ENCODE measurements around the gene DNM3.
A peak's percentile ranks its signal among the peaks of the same experiment; 100 is the strongest.

The DNM3 gene

GRCh38 chr1:172328266-172328665, 487.0 kb downstream of the DNM3 start:
- no peak for DNase-seq
- CTCF ChIA-PET: no interaction called here
- Mint-ChIP-seq H3K9me3 (peaks cover 6% of the 10 kb centered on the region), H3K27me3 (no peaks in the 10 kb centered on the region), H3K36me3 (peaks cover 2% of the 10 kb centered on the region), H3K27ac (no peak overlapping the region), H3K4me3 (no peak overlapping the region), H3K4me1 (no peaks in the 10 kb centered on the region)

DNA sequence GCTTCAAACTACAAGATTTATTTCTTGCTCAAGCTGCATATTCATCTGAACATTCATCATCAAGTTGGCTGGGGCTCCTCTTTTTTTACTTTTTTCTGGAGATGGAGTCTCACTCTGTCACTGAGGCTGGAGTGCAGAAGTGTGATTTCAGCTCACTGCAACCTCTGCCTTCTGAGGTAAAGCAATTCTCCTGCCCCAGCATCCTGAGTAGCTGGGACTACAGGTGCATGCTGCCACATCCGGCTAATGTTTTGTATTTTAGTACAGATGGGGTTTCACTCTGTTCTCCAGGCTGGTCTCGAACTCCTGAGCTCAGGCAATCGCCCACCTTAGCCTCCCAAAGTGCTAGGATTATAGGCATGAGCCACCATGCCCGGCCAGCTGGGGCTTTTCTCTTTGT, 490.9 kb downstream of the DNM3 start:
- Mint-ChIP-seq H3K4me3 (no peak overlapping the region), H3K4me1 (no peaks in the 10 kb centered on the region), H3K27me3 (no peaks in the 10 kb centered on the region), H3K36me3 (peaks cover 2% of the 10 kb centered on the region), H3K9me3 (peaks cover 6% of the 10 kb centered on the region), H3K27ac (no peak overlapping the region)
- no peak for DNase-seq
- CTCF ChIA-PET: no interaction called here

DNA sequence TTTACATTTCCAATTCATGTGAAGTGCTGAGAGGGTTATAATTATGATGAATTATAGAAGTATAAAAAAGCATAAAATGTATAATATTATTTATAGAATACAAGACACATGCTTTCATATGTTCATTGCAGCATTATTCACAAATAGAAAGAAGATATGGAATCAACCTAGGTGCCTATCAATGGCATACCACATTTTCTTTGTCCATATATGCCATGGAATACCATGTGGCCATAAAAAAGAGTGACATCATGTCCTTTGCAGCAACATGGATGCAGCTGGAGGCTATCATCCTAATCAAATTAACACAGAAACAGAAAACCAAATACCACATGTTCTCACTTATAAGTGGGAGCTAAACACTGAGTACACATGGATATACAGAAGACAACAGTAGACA, 494.1 kb downstream of the DNM3 start:
- no peak overlapping the region for H3K4me3 Mint-ChIP-seq
- CTCF ChIA-PET: no interaction called here

DNA sequence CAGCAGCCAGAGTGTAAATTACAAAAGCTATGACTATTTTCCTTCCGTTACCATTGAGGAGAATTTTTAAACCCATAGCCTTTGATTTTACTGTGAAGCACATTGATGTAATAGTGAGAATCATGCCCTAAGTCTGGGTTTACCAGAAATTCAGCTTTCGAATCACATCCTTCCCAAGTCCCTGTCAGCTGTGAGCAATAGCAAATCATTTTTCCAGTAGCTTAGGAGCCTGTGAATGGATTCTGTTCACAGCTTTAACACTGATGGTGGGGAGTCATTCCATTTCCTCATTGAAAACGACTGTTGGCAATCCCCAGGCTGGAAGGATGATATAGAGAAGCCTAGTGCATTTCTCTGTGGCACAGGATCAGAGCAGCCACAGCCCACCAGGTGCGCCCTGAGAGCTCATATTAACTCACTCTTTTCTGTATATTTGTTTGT, 497.0 kb downstream of the DNM3 start:
- Mint-ChIP-seq H3K27me3 (no peaks in the 10 kb centered on the region), H3K9me3 (no peaks in the 10 kb centered on the region), H3K36me3 (no peaks in the 10 kb centered on the region), H3K27ac (no peak overlapping the region), H3K4me3 (no peak overlapping the region), H3K4me1 (peaks cover 31% of the 10 kb centered on the region)
- CTCF ChIA-PET: interaction anchor here (1.0 to 2.6 kb wide), 8 partner anchors 16 to 90 kb away, joined by 3 to 15 read pairs (median 4); no protein-coding TSS in a partner anchor
- peak; percentile 24 for DNase-seq

More for the DNA sequence above, 494.1 kb downstream of the DNM3 start:
- Mint-ChIP-seq H3K9me3 (peaks cover 3% of the 10 kb centered on the region), H3K4me1 (peaks cover 21% of the 10 kb centered on the region), H3K36me3 (peaks cover 2% of the 10 kb centered on the region), H3K27me3 (no peaks in the 10 kb centered on the region), H3K27ac (no peak overlapping the region)
- no peak for DNase-seq

GRCh38 chr1:172339842-172340241, 498.5 kb downstream of the DNM3 start:
- DNase-seq: no peak
- Mint-ChIP-seq H3K36me3 (no peaks in the 10 kb centered on the region), H3K4me1 (peaks cover 42% of the 10 kb centered on the region), H3K27me3 (no peaks in the 10 kb centered on the region), H3K9me3 (no peaks in the 10 kb centered on the region), H3K27ac (no peak overlapping the region), H3K4me3 (no peak overlapping the region)
- CTCF ChIA-PET: interaction anchor here (0.8 to 2.6 kb wide), 3 partner anchors 19 to 59 kb away, joined by 3 to 15 read pairs (median 4); no protein-coding TSS in a partner anchor

DNA sequence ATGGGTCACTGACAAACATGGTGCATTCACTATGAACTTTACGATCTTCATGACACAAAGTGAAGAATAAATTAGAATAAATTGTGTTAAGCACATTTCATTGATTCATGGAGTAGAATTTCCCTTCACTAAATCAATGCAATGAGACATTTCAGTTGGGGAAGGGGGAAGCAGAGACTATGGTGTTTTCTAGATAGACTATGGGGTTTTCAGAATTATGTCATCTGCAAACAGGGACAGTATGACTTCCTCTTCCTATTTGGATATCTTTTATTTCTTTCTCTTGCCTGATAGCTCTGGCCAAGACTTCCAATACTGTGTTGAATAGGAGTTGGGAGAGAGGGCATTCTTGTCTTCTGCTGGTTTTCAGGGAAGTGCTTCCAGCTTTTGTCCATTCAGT, 499.2 kb downstream of the DNM3 start:
- DNase-seq: no peak
- H3K27ac Mint-ChIP-seq: no peak overlapping the region
- CTCF ChIA-PET: interaction anchor here (1.0 kb wide), 1 partner anchor 37 kb away, joined by 4 read pairs; no protein-coding TSS in a partner anchor
- no peaks in the 10 kb centered on the region for H3K36me3 Mint-ChIP-seq
- H3K4me1 Mint-ChIP-seq: peaks cover 44% of the 10 kb centered on the region
- no peaks in the 10 kb centered on the region for H3K27me3 Mint-ChIP-seq
- no peak overlapping the region for H3K4me3 Mint-ChIP-seq
- peaks cover under 1% of the 10 kb centered on the region for H3K9me3 Mint-ChIP-seq

GRCh38 chr1:172341697-172342096, 500.4 kb downstream of the DNM3 start:
- peaks cover 7% of the 10 kb centered on the region for H3K9me3 Mint-ChIP-seq
- no peaks in the 10 kb centered on the region for H3K27me3 Mint-ChIP-seq
- CTCF ChIA-PET: interaction anchor here (0.9 kb wide), 1 partner anchor 53 kb away, joined by 3 read pairs; no protein-coding TSS in a partner anchor
- H3K36me3 Mint-ChIP-seq: peaks cover 4% of the 10 kb centered on the region
- H3K27ac Mint-ChIP-seq: no peak overlapping the region
- H3K4me1 Mint-ChIP-seq: peaks cover 44% of the 10 kb centered on the region
- no peak overlapping the region for H3K4me3 Mint-ChIP-seq
- no peak for DNase-seq

DNA sequence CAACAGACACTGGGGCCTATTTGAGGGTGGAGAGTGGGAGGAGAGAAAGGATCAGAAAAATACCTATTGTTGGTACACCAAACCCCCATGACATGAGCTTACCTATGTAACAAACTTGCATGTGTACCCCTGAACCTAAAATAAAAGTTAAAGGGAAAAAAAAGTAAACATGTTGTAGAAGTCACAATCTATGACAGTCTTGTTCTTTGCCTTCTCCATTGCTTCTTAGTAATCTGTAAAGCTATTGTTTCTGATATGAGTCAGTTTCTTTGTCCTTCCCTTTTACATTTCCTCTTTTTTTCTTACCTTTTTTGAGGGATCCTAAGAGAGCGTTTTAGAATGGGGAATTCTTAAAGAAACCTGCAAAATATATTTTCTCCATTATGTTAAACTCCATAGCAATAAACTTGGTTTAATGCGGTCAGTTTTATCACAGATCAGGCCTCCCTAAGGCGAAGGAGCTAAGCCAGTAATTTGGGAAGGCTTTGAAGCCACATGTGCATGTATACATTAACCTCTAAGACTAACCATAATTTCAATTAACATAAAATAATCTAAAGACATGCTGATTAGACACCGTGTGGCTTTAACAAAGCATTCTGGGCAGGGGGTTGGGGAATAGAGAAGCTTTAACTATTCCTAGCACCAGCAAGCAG, 501.4 kb downstream of the DNM3 start:
- CTCF ChIA-PET: interaction anchor here (1.0 to 1.6 kb wide), 5 partner anchors 9 to 73 kb away, joined by 3 to 8 read pairs (median 4); no protein-coding TSS in a partner anchor
- DNase-seq: no peak
- Mint-ChIP-seq H3K4me1 (peaks cover 42% of the 10 kb centered on the region), H3K36me3 (peaks cover 4% of the 10 kb centered on the region), H3K27ac (no peak overlapping the region), H3K9me3 (peaks cover 15% of the 10 kb centered on the region), H3K4me3 (no peak overlapping the region), H3K27me3 (no peaks in the 10 kb centered on the region)

DNA sequence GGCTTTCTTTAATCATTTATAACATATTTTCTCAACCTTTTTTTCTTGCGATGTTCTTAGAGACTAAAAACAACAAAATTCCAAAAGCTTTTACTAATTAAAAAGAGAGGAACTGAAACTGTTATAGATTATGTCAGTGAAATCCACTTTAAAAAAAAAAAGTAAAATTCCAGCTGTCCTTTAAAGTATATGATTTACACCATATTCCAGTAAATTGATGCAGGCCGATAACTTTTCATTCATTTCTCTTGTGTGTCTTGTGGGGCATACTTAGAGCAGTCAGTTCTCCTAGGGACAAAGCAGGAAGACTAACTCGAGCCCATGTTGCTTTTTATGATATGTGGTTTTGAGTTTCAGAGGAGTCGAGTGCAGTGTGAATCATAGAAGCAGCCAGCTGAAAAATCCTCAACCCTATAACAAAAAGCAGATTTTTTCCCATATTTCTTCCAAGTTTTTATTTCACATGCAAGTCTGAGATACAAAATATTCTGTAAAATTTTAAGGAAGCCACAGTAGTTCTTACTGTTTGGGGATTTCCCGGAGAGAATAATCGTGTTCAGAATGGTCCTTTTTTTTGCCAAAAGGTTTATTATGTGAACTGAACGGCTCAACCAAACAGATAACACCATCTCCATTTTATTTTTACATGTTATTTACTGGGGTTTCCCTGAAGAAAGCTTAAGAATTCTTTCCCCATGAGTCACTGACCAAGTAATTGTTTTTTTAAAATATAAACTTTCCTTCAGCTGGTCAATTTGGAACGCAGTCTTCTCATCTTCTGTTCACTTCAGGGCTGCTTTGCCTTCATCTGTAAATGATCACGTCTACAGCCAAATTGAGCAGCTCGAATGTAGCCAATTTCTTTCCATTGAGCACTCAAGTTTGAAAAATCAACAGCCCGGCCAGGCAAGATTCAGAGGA, 502.2 kb downstream of the DNM3 start:
- no peak overlapping the region for H3K27ac Mint-ChIP-seq
- H3K4me1 Mint-ChIP-seq: peaks cover 35% of the 10 kb centered on the region
- H3K9me3 Mint-ChIP-seq: peaks cover 21% of the 10 kb centered on the region
- H3K4me3 Mint-ChIP-seq: no peak overlapping the region
- DNase-seq: no peak
- no peaks in the 10 kb centered on the region for H3K27me3 Mint-ChIP-seq
- peaks cover 4% of the 10 kb centered on the region for H3K36me3 Mint-ChIP-seq
- CTCF ChIA-PET: interaction anchor here (1.0 to 1.6 kb wide), 5 partner anchors 9 to 74 kb away, joined by 3 to 8 read pairs (median 4); no protein-coding TSS in a partner anchor

DNA sequence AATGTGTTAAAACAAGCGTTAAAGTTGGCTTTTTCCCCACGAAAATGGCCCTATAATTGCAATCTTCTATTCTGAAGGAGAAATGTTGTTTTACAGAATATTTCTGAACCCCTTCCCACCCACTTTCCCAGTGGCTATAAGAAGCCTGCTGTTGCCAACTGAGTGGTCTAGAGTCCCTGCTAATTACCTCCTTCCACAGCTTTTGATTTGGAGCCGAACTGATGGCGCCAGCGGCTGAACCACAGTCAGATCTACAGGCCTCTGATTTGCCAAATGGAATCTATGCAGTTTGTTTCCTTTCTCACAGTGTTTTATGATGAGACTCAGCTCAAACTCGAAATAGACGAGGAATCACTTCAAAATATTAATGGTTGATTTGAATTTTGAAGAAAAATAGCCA, 503.1 kb downstream of the DNM3 start:
- CTCF ChIA-PET: interaction anchor here (1.6 kb wide), 1 partner anchor 8 kb away, joined by 5 read pairs; no protein-coding TSS in a partner anchor
- Mint-ChIP-seq H3K4me1 (peaks cover 30% of the 10 kb centered on the region), H3K36me3 (peaks cover 4% of the 10 kb centered on the region), H3K4me3 (no peak overlapping the region), H3K27me3 (no peaks in the 10 kb centered on the region), H3K9me3 (peaks cover 21% of the 10 kb centered on the region), H3K27ac (no peak overlapping the region)
- no peak for DNase-seq

DNA sequence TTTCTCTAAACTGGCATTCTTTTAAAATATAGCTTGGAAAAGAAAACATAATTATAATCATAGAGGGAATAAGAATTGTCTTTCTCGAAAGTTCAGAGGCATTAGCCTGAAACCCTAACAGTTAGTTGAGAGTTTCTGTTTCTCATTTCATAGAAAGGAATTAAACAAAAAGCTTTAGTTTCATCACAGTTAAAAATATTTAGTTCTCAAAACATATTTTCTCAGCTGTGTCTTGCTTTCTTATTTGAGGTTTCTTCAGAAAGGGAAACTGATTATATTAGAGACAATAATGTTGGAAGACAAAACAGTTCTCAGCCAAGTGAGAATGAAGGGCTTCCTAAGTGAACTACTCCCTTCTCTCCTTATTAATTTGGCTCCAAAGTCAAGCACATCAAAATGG, 503.8 kb downstream of the DNM3 start:
- Mint-ChIP-seq H3K9me3 (peaks cover 21% of the 10 kb centered on the region), H3K4me3 (no peak overlapping the region), H3K27ac (no peak overlapping the region), H3K36me3 (peaks cover 4% of the 10 kb centered on the region), H3K27me3 (no peaks in the 10 kb centered on the region), H3K4me1 (peaks cover 24% of the 10 kb centered on the region)
- CTCF ChIA-PET: no interaction called here
- no peak for DNase-seq

DNA sequence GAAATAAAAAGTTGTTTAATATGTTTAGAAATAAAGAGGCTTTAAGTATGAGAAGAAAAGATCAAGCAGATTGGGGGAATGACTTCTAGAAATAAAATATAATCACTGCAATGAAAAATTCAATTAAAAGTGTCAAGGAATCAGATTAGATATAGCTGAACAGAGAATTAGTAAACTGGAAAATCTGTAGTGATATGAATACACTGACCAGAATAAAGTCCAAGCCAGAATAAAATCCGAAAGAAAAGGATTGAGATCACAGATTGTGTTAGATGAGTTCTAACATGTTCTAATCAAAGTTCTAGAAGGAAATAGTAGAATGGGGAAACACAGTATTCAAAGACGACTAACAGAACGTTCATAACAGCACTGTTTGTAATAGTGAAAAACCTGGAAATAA, 506.1 kb downstream of the DNM3 start:
- CTCF ChIA-PET: interaction anchor here (0.6 kb wide), 1 partner anchor 11 kb away, joined by 3 read pairs; no protein-coding TSS in a partner anchor
- H3K27ac Mint-ChIP-seq: no peak overlapping the region

GRCh38 chr1:172350856-172351255, 509.6 kb downstream of the DNM3 start:
- H3K27me3 Mint-ChIP-seq: no peaks in the 10 kb centered on the region
- no peak for DNase-seq
- peaks cover 6% of the 10 kb centered on the region for H3K36me3 Mint-ChIP-seq
- peaks cover 19% of the 10 kb centered on the region for H3K9me3 Mint-ChIP-seq
- H3K27ac Mint-ChIP-seq: no peak overlapping the region
- CTCF ChIA-PET: interaction anchor here (1.2 kb wide), 1 partner anchor 30 kb away, joined by 3 read pairs; no protein-coding TSS in a partner anchor
- peaks cover 15% of the 10 kb centered on the region for H3K4me1 Mint-ChIP-seq
- no peak overlapping the region for H3K4me3 Mint-ChIP-seq

More for the DNA sequence above, 506.1 kb downstream of the DNM3 start:
- Mint-ChIP-seq H3K4me1 (peaks cover 23% of the 10 kb centered on the region), H3K36me3 (peaks cover 4% of the 10 kb centered on the region), H3K4me3 (no peak overlapping the region), H3K9me3 (peaks cover 21% of the 10 kb centered on the region), H3K27me3 (no peaks in the 10 kb centered on the region)
- DNase-seq: no peak

- H3K36me3 Mint-ChIP-seq: peaks cover 3% of the 10 kb centered on the region
- H3K4me1 Mint-ChIP-seq: peaks cover 15% of the 10 kb centered on the region
- CTCF ChIA-PET: interaction anchor here (1.0 to 1.3 kb wide), 3 partner anchors 8 to 261 kb away, joined by 3 to 5 read pairs (median 3); no protein-coding TSS in a partner anchor
- H3K27me3 Mint-ChIP-seq: no peaks in the 10 kb centered on the region
- peaks cover 15% of the 10 kb centered on the region for H3K9me3 Mint-ChIP-seq
- H3K4me3 Mint-ChIP-seq: no peak overlapping the region
- no peak for DNase-seq
- no peak overlapping the region for H3K27ac Mint-ChIP-seq
Observed at GRCh38 chr1:172351346-172351745, 510.0 kb downstream of the DNM3 start.

All from activated naive CD4-positive, alpha-beta T cell treated with anti-CD3 and anti-CD28 coated beads, Interleukin-2, amount 10 ng/mL, durations not matched to agents 7 days and 5 days (primary cell).